PC-3 (cell line): ENCODE measurements around the gene DHRS4L2. TPM values are rescaled to one million over a fixed set of nuclear protein-coding genes. Genes with fewer than 3 reads are reported as not detected.
"Not testable (repeated sequence)": the region's sequence is repeated elsewhere in the genome, so short reads cannot be mapped to it uniquely, and the experiment has no call there.

Experiments
- ATAC-seq: fragments of 200-7000 bp; cut with Tn5 transposase; 2 replicates; pipeline ENCODE4 v1.9.1; 2020; ENCODE audit warnings: mild to moderate bottlenecking, moderate library complexity
- BruUV-seq: library from RNA; stranded (reverse); fragments of 400-500 nt; replicated peaks from 2 replicates; lab custom pipeline; 2021; lab: Mats Ljungman, UMichigan
- CTCF ChIA-PET: fragments of 300-600 bp; sonication (Branson Sonifier 250); formaldehyde crosslinking; loops from one replicate; lab custom pipeline; 2022; ENCODE audit warnings: antibody characterized with exemption; lab: Charles Lee
- POLR2A ChIA-PET: fragments of 300-600 bp; sonication (Branson Sonifier 250); formaldehyde crosslinking; loops from one replicate; lab custom pipeline; 2022; ENCODE audit warnings: antibody characterized with exemption; ENCODE audit not compliant: unreplicated experiment; lab: Charles Lee
- DNase-seq: peaks from one replicate; pipeline ENCODE4 v3.0.0-alpha.2; 2015
- H2AFZ ChIP-seq: fragments of 300-600 bp; sonication (generic); 2 replicates; pipeline ENCODE4 v1.6.0; 2016; ENCODE audit warnings: antibody characterized with exemption, low read length
- H3F3A ChIP-seq: fragments of 300-600 bp; sonication (generic); one replicate; pipeline ENCODE4 v1.6.0; 2017; ENCODE audit warnings: antibody characterized with exemption, low read length, control low read depth, mild to moderate bottlenecking; ENCODE audit not compliant: unreplicated experiment
- H3K27ac ChIP-seq: fragments of 300-600 bp; sonication (generic); 2 replicates; pipeline ENCODE4 v1.5.1; 2016; ENCODE audit warnings: mild to moderate bottlenecking, low read length
- H3K27me3 ChIP-seq: fragments of 300-600 bp; sonication (generic); 2 replicates; pipeline ENCODE4 v1.6.1; 2016; ENCODE audit warnings: low read length, mixed read lengths
- H3K36me3 ChIP-seq: fragments of 300-600 bp; sonication (generic); 2 replicates; pipeline ENCODE4 v1.6.1; 2016; ENCODE audit warnings: low read depth, mixed run types, low read length, mixed read lengths
- H3K4me1 ChIP-seq: fragments of 300-600 bp; sonication (generic); 2 replicates; pipeline ENCODE4 v1.5.1; 2016; ENCODE audit warnings: low read length; ENCODE audit not compliant: insufficient read depth
- H3K4me2 ChIP-seq: fragments of 300-600 bp; sonication (generic); 2 replicates; pipeline ENCODE4 v1.6.0; 2016; ENCODE audit warnings: low read length
- H3K4me3 ChIP-seq: fragments of 300-600 bp; sonication (generic); 2 replicates; pipeline ENCODE4 v1.5.1; 2016; ENCODE audit warnings: mild to moderate bottlenecking, low read length, mixed read lengths
- H3K79me2 ChIP-seq: fragments of 300-600 bp; sonication (generic); 2 replicates; pipeline ENCODE4 v1.6.1; 2017; ENCODE audit warnings: low read length, mixed read lengths
- H3K9ac ChIP-seq: fragments of 300-600 bp; sonication (generic); 2 replicates; pipeline ENCODE4 v1.6.0; 2016; ENCODE audit warnings: mild to moderate bottlenecking, low read length
- H3K9me2 ChIP-seq: fragments of 300-600 bp; sonication (generic); replicated peaks from 2 replicates; pipeline ENCODE4 v1.6.1; 2016; ENCODE audit warnings: mixed run types, low read length, mixed read lengths
- H3K9me3 ChIP-seq: fragments of 300-600 bp; sonication (generic); 2 replicates; pipeline ENCODE4 v1.6.1; 2016; ENCODE audit warnings: low read length, mixed read lengths
- H4K20me1 ChIP-seq: fragments of 300-600 bp; sonication (generic); 2 replicates; pipeline ENCODE4 v1.6.1; 2016; ENCODE audit warnings: low read length, mixed read lengths
- EZH2 ChIP-seq: fragments of 300-600 bp; sonication (generic); IDR thresholded peaks from one replicate; pipeline ENCODE4 v1.6.1; 2017; ENCODE audit warnings: antibody characterized with exemption, mild to moderate bottlenecking, low read length; ENCODE audit not compliant: unreplicated experiment
- EZH2phosphoT487 ChIP-seq: fragments of 300-600 bp; sonication (generic); IDR thresholded peaks from 2 replicates; pipeline ENCODE4 v1.6.1; 2018; ENCODE audit warnings: mild to moderate bottlenecking, antibody characterized with exemption, low read length, borderline replicate concordance
- intact Hi-C: fragments of 100-400 bp; cut with micrococcal nuclease; formaldehyde crosslinking; loops from 2 replicates; pipeline ENCODE4 v1.9.0; 2023
- total RNA-seq: library from RNA; depleted of rRNA; stranded (reverse); fragments of >200 nt; gene quantifications from 2 replicates; pipeline ENCODE4 v1.2.3, GENCODE V29; 2014
- TF ChIP-seq, protein P1 (sequence below): fragments of 300-600 bp; sonication (generic); conservative IDR thresholded peaks from 2 replicates; pipeline ENCODE4 v1.5.1; 2017; ENCODE audit warnings: antibody characterized with exemption, low read depth, mild to moderate bottlenecking, low read length

The DHRS4L2 gene
- total RNA-seq, 1 experiment from 2014 or later: 16.5 TPM

DNA sequence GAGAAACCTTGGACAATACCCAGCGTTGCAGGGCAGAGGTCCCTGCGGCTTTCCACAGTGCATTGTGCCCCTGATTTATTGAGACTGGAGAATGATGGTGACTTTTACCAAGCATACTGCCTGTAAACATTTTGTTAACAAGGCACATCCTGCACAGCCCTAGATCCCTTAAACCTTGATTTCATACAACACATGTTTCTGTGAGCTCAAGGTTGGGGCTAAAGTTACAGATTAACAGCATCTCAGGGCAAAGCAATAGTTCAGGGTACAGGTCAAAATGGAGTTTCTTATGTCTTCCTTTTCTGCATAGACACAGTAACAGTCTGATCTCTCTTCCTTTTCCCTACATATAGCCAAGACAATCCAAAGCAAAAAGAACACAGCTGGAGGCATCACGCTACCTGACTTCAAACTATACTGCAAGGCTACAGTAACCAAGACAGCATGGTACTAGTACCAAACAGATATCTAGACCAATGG, 36.2 kb downstream of the DHRS4L2 start:
- intact Hi-C loops, CTCF ChIA-PET, H3K27ac ChIP-seq, H3K9me2 ChIP-seq, H3K4me2 ChIP-seq, H3K9me3 ChIP-seq, H3K36me3 ChIP-seq, POLR2A ChIA-PET, H4K20me1 ChIP-seq, H3F3A ChIP-seq, H2AFZ ChIP-seq, BruUV-seq, H3K79me2 ChIP-seq, H3K4me3 ChIP-seq, H3K27me3 ChIP-seq, DNase-seq, H3K4me1 ChIP-seq, ATAC-seq, H3K9ac ChIP-seq: not testable (repeated sequence)

DNA sequence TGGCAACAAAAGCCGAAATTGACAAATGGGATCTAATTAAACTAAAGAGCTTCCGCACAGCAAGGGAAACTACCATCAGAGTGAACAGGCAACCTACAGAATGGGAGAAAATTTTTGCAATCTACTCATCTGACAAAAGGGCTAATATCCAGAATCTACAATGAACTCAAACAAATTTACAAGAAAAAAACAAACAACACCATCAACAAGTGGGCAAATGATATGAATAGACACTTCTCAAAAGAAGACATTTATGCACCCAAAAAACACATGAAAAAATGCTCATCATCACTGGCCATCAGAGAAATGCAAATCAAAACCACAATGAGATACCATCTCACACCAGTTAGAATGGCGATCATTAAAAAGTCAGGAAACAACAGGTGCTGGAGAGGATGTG, 41.0 kb downstream of the DHRS4L2 start:
- CTCF ChIA-PET, POLR2A ChIA-PET, H3K4me3 ChIP-seq, H3K79me2 ChIP-seq, H3K4me1 ChIP-seq, H3F3A ChIP-seq, H3K9me3 ChIP-seq, intact Hi-C loops, ATAC-seq, H2AFZ ChIP-seq, H3K27me3 ChIP-seq, H4K20me1 ChIP-seq, H3K9ac ChIP-seq, H3K4me2 ChIP-seq, H3K27ac ChIP-seq, BruUV-seq, H3K36me3 ChIP-seq, DNase-seq, H3K9me2 ChIP-seq: not testable (repeated sequence)

DNA sequence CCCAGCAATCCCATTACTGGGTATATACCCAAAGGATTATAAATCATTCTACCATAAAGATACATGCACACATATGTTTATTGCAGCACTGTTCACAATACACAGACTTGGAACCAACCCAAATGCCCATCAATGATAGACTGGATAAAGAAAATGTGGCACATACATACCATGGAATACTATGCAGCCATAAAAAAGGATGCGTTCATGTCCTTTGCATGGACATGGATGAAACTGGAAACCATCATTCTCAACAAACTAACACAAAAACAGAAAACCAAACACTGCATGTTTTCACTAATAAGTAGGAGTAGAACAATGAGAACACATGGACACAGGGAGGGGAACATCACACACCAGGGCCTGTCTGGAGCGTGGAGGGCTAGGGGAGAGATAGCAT, 42.6 kb downstream of the DHRS4L2 start:
- POLR2A ChIA-PET, BruUV-seq: not testable (repeated sequence)

DNA sequence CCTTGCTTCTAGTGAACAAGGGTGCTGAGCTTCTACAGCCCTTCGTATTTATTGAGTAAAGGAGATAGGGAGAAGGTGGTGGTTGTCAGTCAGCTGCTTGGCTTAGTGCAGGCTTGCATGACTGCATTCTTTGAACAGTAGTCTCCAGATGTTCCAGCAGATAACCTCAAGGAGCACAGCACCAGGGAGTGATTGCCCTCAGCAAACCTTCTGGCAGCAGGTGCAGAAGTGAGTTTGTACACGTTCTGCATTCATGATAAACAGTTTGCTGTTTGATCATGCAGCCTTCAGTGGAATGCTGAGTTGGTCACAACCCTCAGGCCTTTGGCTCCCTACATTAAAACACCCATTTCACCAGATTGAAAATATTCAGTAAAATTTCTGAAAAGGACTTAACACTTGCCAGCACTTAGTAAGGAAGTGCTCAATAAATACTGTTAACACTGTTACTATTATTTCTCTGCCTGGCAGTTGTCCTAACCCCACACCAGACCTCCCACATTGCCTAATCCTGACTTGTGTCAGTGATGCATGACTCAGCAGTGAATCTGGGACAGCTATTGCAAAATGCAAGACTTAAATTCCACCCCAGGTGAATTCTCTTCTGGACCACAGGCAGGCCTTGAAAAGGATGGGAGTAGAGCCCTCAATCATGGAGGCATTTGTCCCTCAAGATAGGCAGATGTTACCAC, 44.1 kb downstream of the DHRS4L2 start:
- Histone ChIP-seq H2AFZ (no peak overlapping the region), H3K9me2 (no peaks in the 10 kb centered on the region), H4K20me1 (no peaks in the 10 kb centered on the region), H3K79me2 (no peaks in the 10 kb centered on the region), H3K4me1 (no peaks in the 10 kb centered on the region), H3K4me3 (no peak overlapping the region), H3K27ac (no peak overlapping the region), H3F3A (no peaks in the 10 kb centered on the region), H3K9me3 (0 out of 2 replicates have a peak, but pooled peaks cover 7% of the 10 kb centered on the region), H3K27me3 (no peaks in the 10 kb centered on the region), H3K36me3 (no peaks in the 10 kb centered on the region), H3K9ac (no peak overlapping the region), H3K4me2 (no peak overlapping the region)
- no TSS peak for BruUV-seq
- CTCF ChIA-PET: no interaction called here
- no peak for TF ChIP-seq EZH2phosphoT487
- TF ChIP-seq EZH2: no peak
- TF ChIP-seq, protein P1, sequence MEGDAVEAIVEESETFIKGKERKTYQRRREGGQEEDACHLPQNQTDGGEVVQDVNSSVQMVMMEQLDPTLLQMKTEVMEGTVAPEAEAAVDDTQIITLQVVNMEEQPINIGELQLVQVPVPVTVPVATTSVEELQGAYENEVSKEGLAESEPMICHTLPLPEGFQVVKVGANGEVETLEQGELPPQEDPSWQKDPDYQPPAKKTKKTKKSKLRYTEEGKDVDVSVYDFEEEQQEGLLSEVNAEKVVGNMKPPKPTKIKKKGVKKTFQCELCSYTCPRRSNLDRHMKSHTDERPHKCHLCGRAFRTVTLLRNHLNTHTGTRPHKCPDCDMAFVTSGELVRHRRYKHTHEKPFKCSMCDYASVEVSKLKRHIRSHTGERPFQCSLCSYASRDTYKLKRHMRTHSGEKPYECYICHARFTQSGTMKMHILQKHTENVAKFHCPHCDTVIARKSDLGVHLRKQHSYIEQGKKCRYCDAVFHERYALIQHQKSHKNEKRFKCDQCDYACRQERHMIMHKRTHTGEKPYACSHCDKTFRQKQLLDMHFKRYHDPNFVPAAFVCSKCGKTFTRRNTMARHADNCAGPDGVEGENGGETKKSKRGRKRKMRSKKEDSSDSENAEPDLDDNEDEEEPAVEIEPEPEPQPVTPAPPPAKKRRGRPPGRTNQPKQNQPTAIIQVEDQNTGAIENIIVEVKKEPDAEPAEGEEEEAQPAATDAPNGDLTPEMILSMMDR: no peak
- POLR2A ChIA-PET: no interaction called here
- intact Hi-C loops: no loop called here
- DNase-seq (peak; percentile 67), ATAC-seq (no peak)

More for the DNA sequence above, 42.6 kb downstream of the DHRS4L2 start:
- H3K4me2 ChIP-seq, DNase-seq, H2AFZ ChIP-seq, H3K36me3 ChIP-seq, CTCF ChIA-PET, H3K27me3 ChIP-seq, intact Hi-C loops, H4K20me1 ChIP-seq, H3K9me3 ChIP-seq, H3K4me3 ChIP-seq, H3K9me2 ChIP-seq, H3K4me1 ChIP-seq, H3K9ac ChIP-seq, H3F3A ChIP-seq, H3K79me2 ChIP-seq, H3K27ac ChIP-seq, ATAC-seq: not testable (repeated sequence)

DNA sequence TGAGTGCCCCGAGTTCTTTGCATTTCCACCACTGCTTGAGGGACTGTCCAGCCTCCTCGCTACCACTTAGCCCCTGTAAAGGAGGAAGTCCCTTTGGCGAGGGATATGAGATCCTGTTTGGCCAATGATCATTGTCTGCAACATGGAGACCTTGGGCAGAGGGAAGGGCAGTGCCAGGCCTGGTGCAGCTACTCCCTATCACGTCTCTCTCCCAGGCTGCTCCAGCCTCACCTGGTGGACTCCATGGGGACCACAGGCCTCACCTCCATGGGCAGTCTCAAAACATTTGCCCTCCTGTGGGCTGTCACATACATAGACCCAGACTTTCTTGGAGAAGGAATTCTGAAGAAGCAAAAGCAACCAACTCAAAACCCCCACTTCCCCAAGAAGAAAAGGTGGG, 47.0 kb downstream of the DHRS4L2 start:
- H3K79me2 ChIP-seq, POLR2A ChIA-PET, H4K20me1 ChIP-seq, H3K9me3 ChIP-seq, H3K4me1 ChIP-seq, H3K27ac ChIP-seq, H3K27me3 ChIP-seq, H3K9me2 ChIP-seq, CTCF ChIA-PET, H3F3A ChIP-seq, DNase-seq, H3K36me3 ChIP-seq, BruUV-seq: not testable (repeated sequence)
- intact Hi-C loops: loop anchor here (1.0 kb wide), 1 partner anchor 21 kb away; no protein-coding TSS in a partner anchor
- Histone ChIP-seq H2AFZ (peak overlapping the region; percentile 94; the same call in 1 of the 2 replicates), H3K4me3 (peak overlapping the region; percentile 71), H3K4me2 (peak overlapping the region; percentile 90), H3K9ac (peak overlapping the region; percentile 49)
- peak; percentile 38 for ATAC-seq
